Esophagus squamous epithelium (tissue), 4 donors: ENCODE results near the gene KANK4.

Experiments used
- POLR2A ChIP-seq, 4 donors: fragments of 450-650 bp; IDR thresholded peaks; one replicate each; pipeline ENCODE4 v1.6.1; 2017; ENCODE audit warnings: antibody characterized with exemption in 4 of 4, mild to moderate bottlenecking in 4 of 4, moderate library complexity in 3 of 4
- TF ChIP-seq, protein P1 (sequence below), 6 experiments: fragments of 450-650 bp in 4 of 6; fragments of 200-600 bp in 2 of 6; sonication (generic) in 2 of 6; IDR thresholded peaks; one replicate each; pipeline ENCODE4 v1.5.1; 2016 to 2019; ENCODE audit warnings: antibody characterized with exemption in 6 of 6, mild to moderate bottlenecking in 4 of 6, moderate library complexity in 4 of 6

DNA sequence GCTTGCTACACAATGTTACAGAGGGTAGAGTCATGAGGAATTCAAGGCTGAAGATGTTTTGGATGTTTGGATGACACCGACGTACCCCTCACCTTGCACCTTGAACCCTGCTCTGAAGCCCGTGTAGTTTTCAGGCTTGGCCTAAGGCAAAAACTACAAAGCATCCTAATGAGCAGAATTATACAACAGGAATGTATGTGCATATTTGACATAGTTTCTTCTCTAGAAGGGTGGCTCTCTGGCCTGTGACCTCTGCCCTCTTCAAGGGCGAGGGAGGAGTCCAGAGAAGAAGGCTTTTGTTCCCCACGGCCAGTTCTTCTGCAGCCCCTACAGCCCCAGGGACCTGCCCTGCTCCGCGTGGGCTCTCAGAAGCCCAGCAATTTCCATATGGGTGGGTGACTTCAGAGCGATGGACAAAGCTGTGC is 81.3 kb downstream of the KANK4 start:
- no peak for TF ChIP-seq POLR2A (IDR thresholded peaks at IDR 0.05)
- TF ChIP-seq, protein P1, sequence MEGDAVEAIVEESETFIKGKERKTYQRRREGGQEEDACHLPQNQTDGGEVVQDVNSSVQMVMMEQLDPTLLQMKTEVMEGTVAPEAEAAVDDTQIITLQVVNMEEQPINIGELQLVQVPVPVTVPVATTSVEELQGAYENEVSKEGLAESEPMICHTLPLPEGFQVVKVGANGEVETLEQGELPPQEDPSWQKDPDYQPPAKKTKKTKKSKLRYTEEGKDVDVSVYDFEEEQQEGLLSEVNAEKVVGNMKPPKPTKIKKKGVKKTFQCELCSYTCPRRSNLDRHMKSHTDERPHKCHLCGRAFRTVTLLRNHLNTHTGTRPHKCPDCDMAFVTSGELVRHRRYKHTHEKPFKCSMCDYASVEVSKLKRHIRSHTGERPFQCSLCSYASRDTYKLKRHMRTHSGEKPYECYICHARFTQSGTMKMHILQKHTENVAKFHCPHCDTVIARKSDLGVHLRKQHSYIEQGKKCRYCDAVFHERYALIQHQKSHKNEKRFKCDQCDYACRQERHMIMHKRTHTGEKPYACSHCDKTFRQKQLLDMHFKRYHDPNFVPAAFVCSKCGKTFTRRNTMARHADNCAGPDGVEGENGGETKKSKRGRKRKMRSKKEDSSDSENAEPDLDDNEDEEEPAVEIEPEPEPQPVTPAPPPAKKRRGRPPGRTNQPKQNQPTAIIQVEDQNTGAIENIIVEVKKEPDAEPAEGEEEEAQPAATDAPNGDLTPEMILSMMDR (IDR thresholded peaks at IDR 0.05) = no peak
